ENCODE measurements around the gene PLXNA3.

The PLXNA3 gene

GRCh38 chrX:154502098-154502497, 44.0 kb downstream of the PLXNA3 start:
- TF ChIP-seq ZNF274 (IDR thresholded peaks at IDR 0.05; ENCODE audit: low read depth, low read length) = no peak
- no peak overlapping the region for H3K4me3 ChIP-seq (ENCODE audit: low read length)

DNA sequence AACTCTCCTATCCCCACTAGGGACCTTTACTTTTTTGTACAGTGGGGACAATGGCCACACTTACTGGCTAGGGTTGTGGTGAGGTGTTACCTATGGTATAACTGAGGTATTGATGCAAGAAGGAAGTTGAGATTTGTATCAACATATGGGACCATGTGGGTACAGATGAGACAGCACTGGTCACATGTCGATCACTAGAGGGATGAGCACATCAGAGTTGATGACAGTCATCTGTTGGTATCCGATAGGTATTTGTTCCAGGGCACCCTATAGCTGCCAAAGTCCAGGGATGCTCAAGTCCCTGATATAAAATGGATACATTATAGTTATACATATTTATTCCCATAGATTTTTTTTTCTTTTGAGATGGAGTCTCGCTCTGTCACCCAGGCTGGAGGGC, 44.9 kb downstream of the PLXNA3 start:
- H3K4me3 ChIP-seq (ENCODE audit: low read length) = no peak overlapping the region
- TF ChIP-seq ZNF274 (IDR thresholded peaks at IDR 0.05; ENCODE audit: low read depth, low read length) = no peak

- no peak for TF ChIP-seq ZNF274 (IDR thresholded peaks at IDR 0.05; ENCODE audit: low read depth, low read length)
- no peak overlapping the region for H3K4me3 ChIP-seq (ENCODE audit: low read length)
Measured at GRCh38 chrX:154505734-154506133, 47.7 kb downstream of the PLXNA3 start.

DNA sequence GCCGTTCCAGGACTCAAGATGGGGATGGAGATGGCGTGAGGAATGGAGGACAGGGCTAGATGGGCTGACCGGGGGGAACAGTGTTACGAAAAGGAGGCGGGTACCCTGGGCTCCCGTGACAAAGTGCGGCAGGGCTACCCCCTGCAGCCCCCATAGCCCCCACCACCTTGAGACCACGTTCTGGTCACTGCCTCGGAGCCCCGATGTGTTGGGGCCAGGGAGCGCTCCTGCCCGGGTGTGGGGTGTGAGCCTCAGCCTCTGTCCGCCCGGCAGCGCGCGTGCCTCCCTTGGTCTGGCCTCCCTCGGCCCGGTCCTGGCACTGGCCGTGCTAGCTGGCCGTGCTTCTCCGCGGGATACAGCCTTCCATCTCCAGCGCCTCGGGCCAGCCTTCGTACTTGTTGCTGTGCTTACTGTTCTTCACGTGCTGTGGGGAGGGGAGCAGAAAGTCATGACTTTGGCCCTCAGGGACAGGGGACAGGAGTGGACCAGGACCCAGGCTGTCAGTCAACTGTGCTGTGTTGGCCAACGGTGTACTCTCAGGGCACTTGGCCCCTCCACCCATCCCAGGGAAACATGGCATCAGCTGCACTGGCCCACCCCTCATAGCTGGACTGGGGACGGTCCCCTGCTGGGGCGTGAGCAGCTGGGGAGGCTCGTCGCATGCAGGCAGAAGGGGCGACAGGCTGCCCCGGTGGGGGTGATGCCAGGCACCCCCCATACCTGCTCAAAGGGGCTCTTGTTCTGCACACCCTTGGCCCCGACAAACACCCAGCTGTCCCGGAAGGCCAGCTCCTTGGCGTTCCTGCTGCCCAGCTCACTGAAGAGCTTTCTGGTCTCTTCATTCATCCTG, 48.6 kb downstream of the PLXNA3 start:
- TF ChIP-seq ZNF274 (IDR thresholded peaks at IDR 0.05; ENCODE audit: low read depth, low read length) = no peak
- H3K4me3 ChIP-seq (ENCODE audit: low read length) = no peak overlapping the region

- TF ChIP-seq ZNF274 (IDR thresholded peaks at IDR 0.05; ENCODE audit: low read depth, low read length) = no peak
- H3K4me3 ChIP-seq (ENCODE audit: low read length) = no peak overlapping the region
Measured at GRCh38 chrX:154507673-154508383, 49.7 kb downstream of the PLXNA3 start.

DNA sequence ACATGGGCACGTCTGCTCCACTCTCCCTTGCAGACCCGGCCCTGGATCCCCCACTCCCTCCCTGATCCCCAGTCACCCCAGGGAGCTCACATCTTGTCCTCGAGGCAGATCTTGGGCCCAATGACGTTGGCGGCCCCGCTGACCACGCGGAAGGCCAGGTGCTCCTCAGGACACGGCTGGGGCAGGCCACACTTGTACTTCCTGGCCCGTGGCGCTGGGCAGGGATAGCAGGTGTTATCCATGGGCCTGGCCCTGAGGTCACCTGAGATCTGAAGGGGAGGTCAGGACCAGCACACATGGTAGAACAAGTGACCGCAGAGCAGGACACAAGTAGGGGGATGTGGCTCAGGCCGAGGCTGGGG, 50.3 kb downstream of the PLXNA3 start:
- no peak overlapping the region for H3K4me3 ChIP-seq (ENCODE audit: low read length)
- TF ChIP-seq ZNF274 (IDR thresholded peaks at IDR 0.05; ENCODE audit: low read depth, low read length) = no peak

DNA sequence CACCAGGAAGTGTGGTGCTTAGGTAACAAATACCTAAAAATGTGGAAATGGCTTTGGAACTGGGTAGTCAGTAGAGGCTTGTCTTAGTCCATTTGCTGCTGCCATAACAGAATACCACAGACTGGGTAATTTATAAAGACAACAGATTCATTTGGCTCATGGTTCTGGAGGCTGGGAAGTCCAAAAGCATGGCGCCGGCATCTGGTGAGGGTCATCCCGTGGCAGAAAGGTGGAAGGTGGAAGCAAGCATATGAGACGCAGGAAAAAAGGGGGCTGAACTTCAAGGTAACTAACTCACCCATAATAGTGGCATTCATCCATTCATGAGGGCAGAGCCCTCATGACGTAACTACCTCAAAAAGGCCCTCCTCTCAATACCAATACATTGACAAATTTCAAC, 51.4 kb downstream of the PLXNA3 start:
- TF ChIP-seq ZNF274 (IDR thresholded peaks at IDR 0.05; ENCODE audit: low read depth, low read length) = no peak
- H3K4me3 ChIP-seq (ENCODE audit: low read length) = no peak overlapping the region

- H3K4me3 ChIP-seq (ENCODE audit: low read length) = no peak overlapping the region
- TF ChIP-seq ZNF274 (IDR thresholded peaks at IDR 0.05; ENCODE audit: low read depth, low read length) = no peak
Measured at GRCh38 chrX:154511761-154512160, 53.7 kb downstream of the PLXNA3 start.

- TF ChIP-seq ZNF274 (IDR thresholded peaks at IDR 0.05; ENCODE audit: low read depth, low read length) = no peak
- no peak overlapping the region for H3K4me3 ChIP-seq (ENCODE audit: low read length)
Measured at GRCh38 chrX:154512879-154513553, 54.9 kb downstream of the PLXNA3 start.

DNA sequence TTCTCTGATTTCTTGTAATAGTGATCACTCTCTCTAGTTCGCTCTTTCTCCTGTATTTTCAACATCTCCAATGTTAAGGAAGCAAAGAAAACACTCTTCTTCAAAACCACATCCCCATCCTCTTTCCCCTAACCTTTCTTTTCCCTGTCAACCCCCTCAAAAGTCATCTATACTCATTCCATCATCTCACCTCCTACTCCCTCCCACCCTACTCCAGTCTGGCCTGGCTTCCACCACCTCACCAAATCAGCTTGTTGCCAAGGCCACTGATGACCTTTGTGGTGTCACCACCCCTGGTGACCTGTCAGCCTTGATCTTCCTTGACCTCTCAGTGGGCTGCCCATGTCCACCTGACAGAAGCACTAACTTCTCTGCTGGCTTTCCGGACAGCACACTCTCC, 55.6 kb downstream of the PLXNA3 start:
- no peak for TF ChIP-seq ZNF274 (IDR thresholded peaks at IDR 0.05; ENCODE audit: low read depth, low read length)
- H3K4me3 ChIP-seq (ENCODE audit: low read length) = no peak overlapping the region

GRCh38 chrX:154515090-154515965, 57.2 kb downstream of the PLXNA3 start:
- TF ChIP-seq ZNF274 (IDR thresholded peaks at IDR 0.05; ENCODE audit: low read depth, low read length) = no peak
- H3K4me3 ChIP-seq (ENCODE audit: low read length) = peak overlapping the region; percentile 73

GRCh38 chrX:154515966-154516655, 58.0 kb downstream of the PLXNA3 start, which contains the start of gene FAM3A:
FAM3A (minus strand) TSS chrX:154516232; CDS start chrX:154515772, 460 bp downstream.
- TF ChIP-seq ZNF274 (IDR thresholded peaks at IDR 0.05; ENCODE audit: low read depth, low read length) = no peak
- peak within 1 kb of the TSS; percentile 73 for H3K4me3 ChIP-seq (ENCODE audit: low read length)

DNA sequence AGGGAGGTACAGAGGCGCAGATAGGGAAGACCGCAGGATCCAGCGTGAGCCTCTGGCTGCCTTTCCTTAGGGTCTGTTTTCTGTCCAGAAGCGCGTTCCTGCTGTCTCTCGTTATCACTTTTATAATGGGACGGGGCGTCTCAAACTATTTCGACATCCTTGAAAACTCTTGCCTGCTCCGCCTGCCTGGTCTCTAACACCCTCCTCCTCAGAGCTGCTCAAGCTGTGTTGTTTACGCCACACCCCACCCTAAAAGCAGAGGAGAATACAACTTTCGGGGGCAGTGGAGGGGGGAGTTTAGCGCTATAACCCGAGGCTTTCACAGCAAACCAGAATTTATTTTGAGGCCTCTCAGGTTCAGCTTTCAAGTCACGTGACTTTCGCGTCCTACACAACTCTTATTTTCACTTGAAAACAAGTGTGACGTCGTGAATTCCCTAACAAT, 58.6 kb downstream of the PLXNA3 start:
- no peak for TF ChIP-seq ZNF274 (IDR thresholded peaks at IDR 0.05; ENCODE audit: low read depth, low read length)
- peak overlapping the region; percentile 54; the same call in 1 of the 2 replicates for H3K4me3 ChIP-seq (ENCODE audit: low read length)
